OCI-LY1 (cell line): ENCODE data around the gene STKLD1.
"Not testable (repeated sequence)": the region's sequence is repeated elsewhere in the genome, so short reads cannot be mapped to it uniquely, and the experiment has no call there.

ENCODE experiments used
- CTCF ChIP-seq: fragments of 200-600 bp; sonication (generic), shearing (Covaris generic); IDR thresholded peaks from 2 replicates; pipeline ENCODE4 v1.5.1; 2017; ENCODE audit warnings: mild to moderate bottlenecking, antibody characterized with exemption, low read length, moderate library complexity, mixed read lengths
- EZH2 ChIP-seq: fragments of 200-600 bp; sonication (generic), shearing (Covaris generic); IDR thresholded peaks from 2 replicates; pipeline ENCODE4 v1.8.0; 2017; ENCODE audit warnings: borderline replicate concordance, mixed run types, mild to moderate bottlenecking, antibody characterized with exemption, low read length, moderate library complexity, mixed read lengths

DNA sequence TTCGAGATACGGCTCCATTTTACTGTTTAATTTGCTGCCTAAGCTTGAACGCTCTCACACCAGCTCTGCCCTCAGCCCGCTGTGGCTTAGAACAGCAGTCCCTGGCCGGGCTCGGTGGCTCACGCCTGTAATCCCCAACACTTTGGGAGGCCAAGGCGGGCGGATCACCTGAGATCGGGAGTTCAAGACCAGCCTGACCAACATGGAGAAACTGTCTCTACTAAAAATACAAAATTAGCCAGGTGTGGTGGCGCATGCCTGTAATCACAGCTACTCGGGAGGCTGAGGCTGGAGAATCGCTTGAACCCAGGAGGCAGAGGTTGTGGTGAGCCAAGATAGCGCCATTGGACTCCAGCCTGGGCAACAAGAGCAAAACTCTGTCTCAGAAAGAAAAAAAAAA is 1.1 kb downstream of the STKLD1 start:
- not testable (repeated sequence) for TF ChIP-seq CTCF, EZH2
